ENCODE results near the gene TCEANC2.

DNA sequence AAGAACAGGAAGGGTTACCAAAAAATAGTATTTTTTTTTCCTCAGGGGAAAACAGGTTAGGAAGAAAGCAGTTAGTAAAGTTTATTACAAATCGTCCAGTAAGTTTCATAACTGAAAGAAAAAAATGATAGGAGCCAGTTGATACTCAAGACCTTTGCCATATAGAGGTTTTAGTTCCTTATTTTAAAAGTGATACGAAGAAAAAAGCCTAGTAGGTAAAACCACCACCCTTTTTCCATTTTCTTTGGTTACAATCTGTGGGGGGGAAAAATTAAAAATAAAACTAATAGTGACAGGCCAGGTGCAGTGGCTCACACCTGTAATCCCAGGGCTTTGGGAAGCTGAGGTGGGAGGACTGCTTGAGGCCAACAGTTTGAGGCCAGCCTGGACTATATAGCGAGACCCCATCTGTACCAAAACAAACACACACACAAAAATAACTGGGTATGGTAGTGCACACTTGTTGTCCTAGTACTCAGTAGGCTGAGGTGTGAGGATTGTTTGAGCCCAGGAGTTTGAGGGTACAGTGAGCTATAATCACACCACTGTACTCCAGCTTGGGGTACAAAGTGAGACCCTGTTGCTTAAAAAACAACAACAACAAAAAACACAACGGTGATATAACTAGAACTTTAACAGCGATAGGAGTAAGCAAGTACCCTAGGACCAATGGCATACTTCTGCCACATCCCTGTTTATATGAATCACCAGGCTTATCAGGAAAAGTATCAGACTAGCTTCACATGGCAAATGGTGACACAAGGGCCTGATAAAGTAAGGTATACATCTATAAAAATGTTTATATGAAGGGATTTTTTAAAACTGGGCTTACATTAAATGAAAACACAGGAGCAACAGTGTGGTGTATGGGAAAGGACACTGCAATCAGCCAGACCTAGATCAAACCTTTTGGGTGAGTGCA lies 5.8 kb upstream of the TCEANC2 start:
- TF ChIP-seq CSDC2 (CRISPR knock-in tag; IDR thresholded peaks at IDR 0.05) = no peak
- TF ChIP-seq, protein P1, sequence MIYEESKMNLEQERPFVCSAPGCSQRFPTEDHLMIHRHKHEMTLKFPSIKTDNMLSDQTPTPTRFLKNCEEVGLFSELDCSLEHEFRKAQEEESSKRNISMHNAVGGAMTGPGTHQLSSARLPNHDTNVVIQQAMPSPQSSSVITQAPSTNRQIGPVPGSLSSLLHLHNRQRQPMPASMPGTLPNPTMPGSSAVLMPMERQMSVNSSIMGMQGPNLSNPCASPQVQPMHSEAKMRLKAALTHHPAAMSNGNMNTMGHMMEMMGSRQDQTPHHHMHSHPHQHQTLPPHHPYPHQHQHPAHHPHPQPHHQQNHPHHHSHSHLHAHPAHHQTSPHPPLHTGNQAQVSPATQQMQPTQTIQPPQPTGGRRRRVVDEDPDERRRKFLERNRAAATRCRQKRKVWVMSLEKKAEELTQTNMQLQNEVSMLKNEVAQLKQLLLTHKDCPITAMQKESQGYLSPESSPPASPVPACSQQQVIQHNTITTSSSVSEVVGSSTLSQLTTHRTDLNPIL (CRISPR knock-in tag; IDR thresholded peaks at IDR 0.05; ENCODE audit: low read depth) = no peak
- TF ChIP-seq ZFP3 (CRISPR knock-in tag; IDR thresholded peaks at IDR 0.05) = no peak
- no peak for TF ChIP-seq RARB (CRISPR knock-in tag; IDR thresholded peaks at IDR 0.05)
- TF ChIP-seq ZC3H10 (CRISPR knock-in tag; IDR thresholded peaks at IDR 0.05) = no peak
- no peak for TF ChIP-seq ARNTL (CRISPR knock-in tag; IDR thresholded peaks at IDR 0.05; ENCODE audit: borderline replicate concordance, low read depth)
- no peak for TF ChIP-seq ZNF8 (CRISPR knock-in tag; IDR thresholded peaks at IDR 0.05)
- TF ChIP-seq ISL1 (CRISPR knock-in tag; IDR thresholded peaks at IDR 0.05) = no peak
- TF ChIP-seq, protein P2, sequence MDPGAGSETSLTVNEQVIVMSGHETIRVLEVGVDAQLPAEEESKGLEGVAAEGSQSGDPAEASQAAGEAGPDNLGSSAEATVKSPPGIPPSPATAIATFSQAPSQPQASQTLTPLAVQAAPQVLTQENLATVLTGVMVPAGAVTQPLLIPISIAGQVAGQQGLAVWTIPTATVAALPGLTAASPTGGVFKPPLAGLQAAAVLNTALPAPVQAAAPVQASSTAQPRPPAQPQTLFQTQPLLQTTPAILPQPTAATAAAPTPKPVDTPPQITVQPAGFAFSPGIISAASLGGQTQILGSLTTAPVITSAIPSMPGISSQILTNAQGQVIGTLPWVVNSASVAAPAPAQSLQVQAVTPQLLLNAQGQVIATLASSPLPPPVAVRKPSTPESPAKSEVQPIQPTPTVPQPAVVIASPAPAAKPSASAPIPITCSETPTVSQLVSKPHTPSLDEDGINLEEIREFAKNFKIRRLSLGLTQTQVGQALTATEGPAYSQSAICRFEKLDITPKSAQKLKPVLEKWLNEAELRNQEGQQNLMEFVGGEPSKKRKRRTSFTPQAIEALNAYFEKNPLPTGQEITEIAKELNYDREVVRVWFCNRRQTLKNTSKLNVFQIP (CRISPR knock-in tag; IDR thresholded peaks at IDR 0.05; ENCODE audit: borderline replicate concordance, low read depth) = no peak
- TF ChIP-seq, protein P3, sequence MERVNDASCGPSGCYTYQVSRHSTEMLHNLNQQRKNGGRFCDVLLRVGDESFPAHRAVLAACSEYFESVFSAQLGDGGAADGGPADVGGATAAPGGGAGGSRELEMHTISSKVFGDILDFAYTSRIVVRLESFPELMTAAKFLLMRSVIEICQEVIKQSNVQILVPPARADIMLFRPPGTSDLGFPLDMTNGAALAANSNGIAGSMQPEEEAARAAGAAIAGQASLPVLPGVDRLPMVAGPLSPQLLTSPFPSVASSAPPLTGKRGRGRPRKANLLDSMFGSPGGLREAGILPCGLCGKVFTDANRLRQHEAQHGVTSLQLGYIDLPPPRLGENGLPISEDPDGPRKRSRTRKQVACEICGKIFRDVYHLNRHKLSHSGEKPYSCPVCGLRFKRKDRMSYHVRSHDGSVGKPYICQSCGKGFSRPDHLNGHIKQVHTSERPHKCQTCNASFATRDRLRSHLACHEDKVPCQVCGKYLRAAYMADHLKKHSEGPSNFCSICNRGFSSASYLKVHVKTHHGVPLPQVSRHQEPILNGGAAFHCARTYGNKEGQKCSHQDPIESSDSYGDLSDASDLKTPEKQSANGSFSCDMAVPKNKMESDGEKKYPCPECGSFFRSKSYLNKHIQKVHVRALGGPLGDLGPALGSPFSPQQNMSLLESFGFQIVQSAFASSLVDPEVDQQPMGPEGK (CRISPR knock-in tag; IDR thresholded peaks at IDR 0.05; ENCODE audit: borderline replicate concordance) = no peak
- no peak for TF ChIP-seq ZNF70 (CRISPR knock-in tag; IDR thresholded peaks at IDR 0.05)
- TF ChIP-seq SNAI2 (CRISPR knock-in tag; IDR thresholded peaks at IDR 0.05) = no peak
- no peak for TF ChIP-seq ESRRG (CRISPR knock-in tag; IDR thresholded peaks at IDR 0.05)
- TF ChIP-seq OSR1 (CRISPR knock-in tag; IDR thresholded peaks at IDR 0.05) = no peak

All from SK-N-SH treated with all-trans-retinoic acid at 6 μM for 48 hours (cell line).